Gastrocnemius medialis (tissue), 4 donors: ENCODE measurements around the gene ASPG. TPM values are rescaled to one million over a fixed set of nuclear protein-coding genes. Genes with fewer than 3 reads are reported as not detected.

Experiments
- ATAC-seq, 2 donors: fragments of 150-250 bp; one replicate each; pipeline ENCODE4 v1.9.1; 2016
- DNase-seq, 2 donors: peaks; one replicate each; pipeline ENCODE4 v3.0.0-alpha.2; 2019
- H3K27ac ChIP-seq, 4 donors: fragments of 200-600 bp; sonication (generic); 1 replicate in 1 of 4; 2 replicates in 3 of 4; pipeline ENCODE4 v1.5.1; 2016 to 2018; ENCODE audit warnings: mild to moderate bottlenecking in 2 of 4, moderate library complexity in 1 of 4
- H3K27me3 ChIP-seq, 3 donors: fragments of 200-600 bp; sonication (generic) in 2 of 3; 1 replicate in 1 of 3; 2 replicates in 2 of 3; pipeline versions ENCODE4 v1.5.1 to v1.6.0; 2016 to 2019; ENCODE audit warnings: mild to moderate bottlenecking in 1 of 3, moderate library complexity in 1 of 3
- H3K36me3 ChIP-seq, 2 donors: fragments of 200-600 bp; sonication (generic) in 1 of 2; one replicate each; pipeline ENCODE4 v1.5.1; 2017 to 2018
- H3K4me1 ChIP-seq, 2 donors: fragments of 200-600 bp; sonication (generic) in 1 of 2; one replicate each; pipeline ENCODE4 v1.5.1; 2016 to 2017; ENCODE audit warnings: mild to moderate bottlenecking in 2 of 2
- H3K4me3 ChIP-seq, 4 donors: fragments of 200-600 bp; sonication (generic) in 3 of 4; 1 replicate in 1 of 4; 2 replicates in 3 of 4; pipeline ENCODE4 v1.5.1; 2016 to 2019; ENCODE audit warnings: mild to moderate bottlenecking in 2 of 4
- H3K9me3 ChIP-seq, 3 donors: fragments of 200-600 bp; sonication (generic) in 2 of 3; 1 replicate in 1 of 3; 2 replicates in 2 of 3; pipeline ENCODE4 v1.5.1; 2016 to 2019
- POLR2A ChIP-seq, 2 donors: fragments of 450-650 bp; IDR thresholded peaks; one replicate each; pipeline ENCODE4 v1.6.1; 2017; ENCODE audit warnings: antibody characterized with exemption in 2 of 2, mild to moderate bottlenecking in 2 of 2, moderate library complexity in 2 of 2
- in situ Hi-C, 4 donors: fragments of 200-750 bp; cut with MboI; loops; one replicate each; pipeline versions ENCODE4 v1.15.0 to v1.8.0; 2017; ENCODE audit warnings: low sequenced_read_pairs in 4 of 4
- intact Hi-C: fragments of 100-400 bp; cut with DNase I; formaldehyde crosslinking; loops from one replicate; pipeline ENCODE4 v1.15.1; 2023; ENCODE audit warnings: low total_unique reads
- total RNA-seq, 4 donors: library from RNA; depleted of rRNA; stranded (reverse); fragments of >200 nt; gene quantifications; one replicate each; pipeline versions ENCODE4 v1.1.0 to v1.2.3, GENCODE V29; 2016
- TF ChIP-seq, protein P1 (sequence below), 5 experiments: fragments of 450-650 bp in 3 of 5; fragments of 200-600 bp in 2 of 5; sonication (generic) in 2 of 5; IDR thresholded peaks in 4 of 5; conservative IDR thresholded peaks in 1 of 5; 1 replicate in 4 of 5; 2 replicates in 1 of 5; pipeline ENCODE4 v1.5.1; 2016 to 2019; ENCODE audit warnings: antibody characterized with exemption in 5 of 5, mild to moderate bottlenecking in 3 of 5, moderate library complexity in 3 of 5

Gene ASPG
- total RNA-seq, 4 donors from 2014 or later = 0.20 TPM; not detected in 3

DNA sequence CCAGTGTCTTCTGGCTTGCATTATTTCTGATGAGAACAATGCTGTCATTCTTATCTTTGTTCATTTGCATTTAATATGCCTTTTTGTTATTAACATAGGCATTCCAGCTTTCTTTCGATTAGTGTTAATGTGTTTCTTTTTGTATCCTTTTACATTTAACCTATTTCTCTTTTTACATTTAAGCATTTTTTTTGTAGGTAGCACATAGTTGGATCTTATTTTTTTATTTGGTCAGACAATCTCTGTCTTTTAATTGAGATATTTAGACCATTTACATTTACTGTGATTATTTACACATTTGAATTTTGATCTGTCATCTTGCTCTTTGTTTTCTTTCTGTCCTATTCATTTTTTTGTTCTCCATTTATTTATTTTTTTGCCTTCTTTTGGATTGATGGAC lies 38.4 kb downstream of the ASPG start:
- ATAC-seq (no peak), DNase-seq (no peak)
- Histone ChIP-seq H3K9me3 (peaks cover 0 to 21% (median 0%) of the 10 kb centered on the region in 3 donors), H3K27me3 (peaks cover 14 to 53% (median 20%) of the 10 kb centered on the region in 3 donors), H3K27ac (no peak overlapping the region), H3K36me3 (no peaks in the 10 kb centered on the region), H3K4me3 (no peak overlapping the region), H3K4me1 (no peaks in the 10 kb centered on the region)
- in situ Hi-C loops = no loop called here
- intact Hi-C loops = no loop called here
- no peak for TF ChIP-seq POLR2A (IDR thresholded peaks at IDR 0.05)
- TF ChIP-seq, protein P1, sequence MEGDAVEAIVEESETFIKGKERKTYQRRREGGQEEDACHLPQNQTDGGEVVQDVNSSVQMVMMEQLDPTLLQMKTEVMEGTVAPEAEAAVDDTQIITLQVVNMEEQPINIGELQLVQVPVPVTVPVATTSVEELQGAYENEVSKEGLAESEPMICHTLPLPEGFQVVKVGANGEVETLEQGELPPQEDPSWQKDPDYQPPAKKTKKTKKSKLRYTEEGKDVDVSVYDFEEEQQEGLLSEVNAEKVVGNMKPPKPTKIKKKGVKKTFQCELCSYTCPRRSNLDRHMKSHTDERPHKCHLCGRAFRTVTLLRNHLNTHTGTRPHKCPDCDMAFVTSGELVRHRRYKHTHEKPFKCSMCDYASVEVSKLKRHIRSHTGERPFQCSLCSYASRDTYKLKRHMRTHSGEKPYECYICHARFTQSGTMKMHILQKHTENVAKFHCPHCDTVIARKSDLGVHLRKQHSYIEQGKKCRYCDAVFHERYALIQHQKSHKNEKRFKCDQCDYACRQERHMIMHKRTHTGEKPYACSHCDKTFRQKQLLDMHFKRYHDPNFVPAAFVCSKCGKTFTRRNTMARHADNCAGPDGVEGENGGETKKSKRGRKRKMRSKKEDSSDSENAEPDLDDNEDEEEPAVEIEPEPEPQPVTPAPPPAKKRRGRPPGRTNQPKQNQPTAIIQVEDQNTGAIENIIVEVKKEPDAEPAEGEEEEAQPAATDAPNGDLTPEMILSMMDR (IDR thresholded peaks at IDR 0.05 in 4 of 5, conservative IDR thresholded peaks at IDR 0.05 in 1 of 5) = no peak

DNA sequence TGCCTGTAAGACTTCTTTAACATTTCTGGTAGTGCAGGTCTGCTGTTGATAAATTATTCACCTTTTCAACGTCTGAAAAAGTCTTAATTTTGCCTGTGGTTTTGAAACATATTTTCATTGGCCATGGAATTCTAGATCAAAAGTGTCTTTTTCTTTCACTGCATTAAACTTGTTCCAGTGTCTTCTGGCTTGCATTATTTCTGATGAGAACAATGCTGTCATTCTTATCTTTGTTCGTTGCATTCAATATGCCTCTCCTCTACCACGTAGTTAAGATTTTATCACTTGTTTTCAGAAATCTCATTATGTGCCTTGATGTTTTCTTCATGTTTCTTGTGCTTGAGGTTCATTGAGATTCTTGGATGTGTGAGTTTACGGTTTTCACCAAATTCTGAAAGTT lies 39.5 kb downstream of the ASPG start:
- H3K9me3 ChIP-seq = peaks cover 0 to 21% (median 0%) of the 10 kb centered on the region in 3 donors
- peaks cover 2 to 57% (median 14%) of the 10 kb centered on the region in 3 donors for H3K27me3 ChIP-seq
- H3K36me3 ChIP-seq = no peaks in the 10 kb centered on the region
- DNase-seq (no peak), ATAC-seq (no peak)
- H3K4me1 ChIP-seq = no peaks in the 10 kb centered on the region
- no peak overlapping the region for H3K4me3 ChIP-seq
- no peak overlapping the region for H3K27ac ChIP-seq
- in situ Hi-C loops (loop anchor here in 3 of 4 donors (25.0 kb wide), 2 partner anchors 437 to 512 kb away; no protein-coding TSS in a partner anchor), intact Hi-C loops (no loop called here)
- TF ChIP-seq, protein P1 (IDR thresholded peaks at IDR 0.05 in 4 of 5, conservative IDR thresholded peaks at IDR 0.05 in 1 of 5) = no peak

DNA sequence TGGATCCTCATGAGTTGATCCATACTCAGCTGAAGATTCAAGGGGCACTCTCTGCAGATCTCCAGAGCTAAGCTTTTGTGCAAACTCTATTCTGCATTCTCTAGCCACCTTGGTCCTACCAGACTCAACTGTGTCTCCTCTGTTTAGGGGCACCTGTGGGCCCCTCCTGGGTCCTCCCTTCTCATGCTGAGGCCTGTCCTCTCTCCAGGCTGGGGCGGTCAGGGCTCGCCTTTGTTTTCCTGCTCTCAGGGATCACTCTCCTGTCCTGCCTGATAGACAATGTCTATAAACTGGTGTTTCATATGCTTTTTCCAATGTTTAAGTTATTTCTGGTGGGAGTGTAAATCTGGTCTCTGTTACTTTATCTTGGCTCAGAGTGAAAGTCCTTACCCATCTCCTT lies 41.3 kb downstream of the ASPG start:
- H3K36me3 ChIP-seq = no peaks in the 10 kb centered on the region
- H3K9me3 ChIP-seq = peaks cover 0 to 21% (median 0%) of the 10 kb centered on the region in 3 donors
- no peak overlapping the region for H3K4me3 ChIP-seq
- in situ Hi-C loops = loop anchor here in 3 of 4 donors (25.0 kb wide), 2 partner anchors 436 to 511 kb away; no protein-coding TSS in a partner anchor
- ATAC-seq (no peak), DNase-seq (no peak)
- TF ChIP-seq, protein P1 (IDR thresholded peaks at IDR 0.05 in 4 of 5, conservative IDR thresholded peaks at IDR 0.05 in 1 of 5) = no peak
- no peak for TF ChIP-seq POLR2A (IDR thresholded peaks at IDR 0.05)
- H3K27ac ChIP-seq = no peak overlapping the region
- peaks cover 0 to 42% (median 9%) of the 10 kb centered on the region in 3 donors for H3K27me3 ChIP-seq
- H3K4me1 ChIP-seq = no peaks in the 10 kb centered on the region
- intact Hi-C loops = no loop called here

DNA sequence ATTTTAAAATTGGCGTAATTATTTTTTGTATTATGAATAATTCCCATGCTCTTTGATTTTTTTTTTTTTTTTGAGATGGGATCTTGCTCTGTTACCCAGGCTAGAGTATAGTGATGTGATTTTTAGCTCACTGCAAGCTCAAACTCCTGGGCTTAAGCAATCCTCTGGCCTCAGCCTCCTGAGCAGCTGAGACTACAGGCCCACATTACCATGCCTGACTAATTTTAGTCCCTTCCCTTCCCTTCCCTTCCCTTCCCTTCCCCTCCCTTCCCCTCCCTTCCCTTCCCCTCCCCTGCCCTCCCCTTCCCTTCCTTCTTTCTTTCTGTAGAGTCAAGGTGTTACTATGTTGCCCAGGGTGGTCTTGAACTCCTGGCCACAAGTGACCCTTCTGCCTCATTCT lies 43.5 kb downstream of the ASPG start:
- intact Hi-C loops (no loop called here), in situ Hi-C loops (loop anchor here in 3 of 4 donors (25.0 kb wide), 2 partner anchors 433 to 508 kb away; no protein-coding TSS in a partner anchor)
- Histone ChIP-seq H3K4me3 (no peak overlapping the region), H3K27ac (no peak overlapping the region), H3K36me3 (no peaks in the 10 kb centered on the region), H3K9me3 (peaks cover 0 to 16% (median 0%) of the 10 kb centered on the region in 3 donors), H3K4me1 (no peaks in the 10 kb centered on the region), H3K27me3 (peaks cover 0 to 33% (median 11%) of the 10 kb centered on the region in 3 donors)
- no peak for DNase-seq
- no peak for ATAC-seq
- TF ChIP-seq, protein P1 (IDR thresholded peaks at IDR 0.05 in 4 of 5, conservative IDR thresholded peaks at IDR 0.05 in 1 of 5) = no peak
- no peak for TF ChIP-seq POLR2A (IDR thresholded peaks at IDR 0.05)

DNA sequence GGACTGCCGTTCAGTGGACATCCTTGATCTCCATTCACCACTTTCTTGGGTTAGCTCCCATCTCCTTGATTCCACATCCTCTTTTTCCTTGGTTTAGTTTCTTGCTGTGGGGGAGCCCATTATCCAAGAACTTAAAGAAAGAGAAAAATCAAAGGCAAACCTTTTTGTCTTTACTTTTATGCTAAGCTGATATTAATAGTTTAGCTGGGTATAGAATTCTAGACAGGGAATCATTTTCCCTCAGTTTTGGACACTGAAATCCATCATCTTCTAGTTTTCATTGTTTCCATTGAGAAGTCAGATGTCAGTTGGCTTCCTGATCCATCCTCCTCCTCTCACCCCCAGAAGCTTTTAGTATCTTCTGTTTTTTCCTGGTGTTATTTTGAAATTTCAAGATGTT lies 44.1 kb downstream of the ASPG start:
- DNase-seq (no peak), ATAC-seq (no peak)
- no peak overlapping the region for H3K4me3 ChIP-seq
- H3K4me1 ChIP-seq = no peaks in the 10 kb centered on the region
- peaks cover 0 to 10% (median 0%) of the 10 kb centered on the region in 3 donors for H3K9me3 ChIP-seq
- H3K27ac ChIP-seq = no peak overlapping the region
- intact Hi-C loops = no loop called here
- H3K27me3 ChIP-seq = peaks cover 1 to 33% (median 12%) of the 10 kb centered on the region in 3 donors
- no peaks in the 10 kb centered on the region for H3K36me3 ChIP-seq
- TF ChIP-seq, protein P1 (IDR thresholded peaks at IDR 0.05 in 4 of 5, conservative IDR thresholded peaks at IDR 0.05 in 1 of 5) = no peak
- no peak for TF ChIP-seq POLR2A (IDR thresholded peaks at IDR 0.05)
- in situ Hi-C loops = loop anchor here in 3 of 4 donors (25.0 kb wide), 2 partner anchors 433 to 508 kb away; no protein-coding TSS in a partner anchor
